GM19043 (cell line): Measurements from ENCODE around the gene UBE2D2.
"Not testable (repeated sequence)": the region's sequence is repeated elsewhere in the genome, so short reads cannot be mapped to it uniquely, and the experiment has no call there.

Source experiments
- ATAC-seq: cut with Tn5 transposase; IDR thresholded peaks from one replicate; pipeline ENCODE4 v1.9.1; 2021; ENCODE audit warnings: low read depth; ENCODE audit not compliant: unreplicated experiment

Gene UBE2D2

DNA sequence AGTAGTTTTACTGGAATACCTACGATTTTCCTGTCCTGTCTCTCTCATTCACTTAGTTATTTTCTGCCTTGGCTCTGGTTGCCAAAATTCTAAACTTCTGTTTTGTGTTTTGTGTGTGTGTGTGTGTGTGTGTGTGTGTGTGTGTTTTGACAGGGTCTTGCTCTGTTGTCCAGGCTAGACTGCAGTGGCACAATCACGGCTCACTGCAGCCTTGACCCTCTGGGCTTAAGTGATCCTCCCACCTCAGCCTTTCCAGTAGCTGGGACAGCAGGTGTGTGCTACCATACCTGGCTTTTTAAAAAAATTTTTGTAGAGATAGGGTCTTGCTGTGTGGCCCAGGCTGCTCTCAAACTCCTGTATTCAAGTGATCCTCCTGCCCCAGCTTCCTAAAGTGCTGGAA lies 17.2 kb downstream of the UBE2D2 start:
- no peak for ATAC-seq

DNA sequence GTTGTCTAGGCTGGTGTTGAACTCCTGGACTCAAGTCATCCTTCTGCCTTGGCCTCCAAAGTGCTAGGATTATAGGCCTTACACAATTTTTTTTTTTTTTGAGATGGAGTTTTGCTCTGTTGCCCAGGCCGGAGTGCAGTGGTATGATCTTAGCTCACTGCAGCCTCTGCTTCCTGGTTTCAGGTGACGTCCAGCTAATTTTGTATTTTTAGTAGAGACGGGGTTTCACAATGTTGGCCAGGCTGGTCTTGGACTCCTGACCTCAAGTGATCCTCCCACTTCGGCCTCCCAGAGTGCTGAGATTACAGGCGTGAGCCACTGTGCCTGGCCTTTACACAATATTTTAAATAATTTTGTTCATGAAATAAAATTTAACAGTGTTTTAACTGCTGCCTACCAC lies 21.0 kb downstream of the UBE2D2 start:
- ATAC-seq, result not testable (repeated sequence)

DNA sequence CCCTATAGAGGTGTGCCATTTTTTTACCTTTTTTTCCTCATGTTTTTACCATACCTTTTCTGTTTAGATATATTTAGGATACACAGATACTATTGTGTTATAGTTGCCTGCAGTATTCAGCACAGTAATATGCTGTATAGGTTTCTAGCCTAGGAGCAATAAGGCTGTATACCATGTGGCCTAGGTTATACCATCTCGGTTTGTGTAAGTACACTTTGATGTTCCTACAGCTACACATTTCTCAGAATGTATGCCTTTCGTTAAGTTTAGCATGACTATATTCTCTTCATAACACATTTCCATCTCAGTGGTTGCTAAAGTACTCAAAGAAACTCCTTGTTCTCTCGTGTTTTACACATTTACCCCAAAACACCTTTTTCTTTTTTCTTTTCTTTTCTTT lies 23.0 kb downstream of the UBE2D2 start:
- ATAC-seq, result no peak

DNA sequence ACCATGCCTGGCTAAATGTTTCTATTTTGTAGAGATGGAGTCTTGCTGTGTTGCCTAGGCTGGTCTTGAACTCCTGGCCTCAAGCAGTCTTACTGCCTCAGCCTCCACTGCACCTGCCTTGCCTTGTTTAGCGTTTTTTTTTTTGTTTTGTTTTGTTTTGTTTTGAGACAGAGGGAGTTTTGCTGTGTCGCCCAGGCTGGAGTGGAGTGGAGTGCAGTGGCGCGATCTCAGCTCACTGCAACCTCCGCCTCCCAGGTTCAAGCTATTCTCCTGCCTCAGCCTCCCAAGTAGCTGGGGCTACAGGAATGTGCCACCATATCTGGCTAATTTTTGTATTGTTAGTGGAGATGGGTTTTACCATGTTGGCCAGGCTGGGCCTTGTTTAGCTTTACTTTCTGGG lies 27.0 kb downstream of the UBE2D2 start:
- ATAC-seq, result not testable (repeated sequence)

DNA sequence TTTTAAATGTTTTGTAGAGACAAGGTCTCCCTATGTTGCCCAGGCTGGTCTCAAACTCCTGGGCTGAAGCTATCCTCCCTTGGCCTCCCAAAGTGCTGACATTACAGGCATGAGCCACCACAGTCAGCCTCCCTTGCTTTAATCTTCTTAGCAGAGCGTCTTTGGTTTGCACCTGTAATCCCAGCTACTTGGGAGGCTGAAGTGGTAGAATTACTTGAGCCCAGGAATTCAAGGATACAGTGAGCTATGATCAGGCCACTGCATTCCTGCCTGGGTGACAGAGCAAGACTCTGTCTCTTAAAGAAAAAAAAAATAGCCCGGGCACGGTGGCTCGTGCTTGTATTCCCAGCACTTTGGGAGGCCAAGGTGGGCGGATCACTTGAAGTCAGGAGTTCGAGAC lies 27.8 kb downstream of the UBE2D2 start:
- no peak for ATAC-seq

DNA sequence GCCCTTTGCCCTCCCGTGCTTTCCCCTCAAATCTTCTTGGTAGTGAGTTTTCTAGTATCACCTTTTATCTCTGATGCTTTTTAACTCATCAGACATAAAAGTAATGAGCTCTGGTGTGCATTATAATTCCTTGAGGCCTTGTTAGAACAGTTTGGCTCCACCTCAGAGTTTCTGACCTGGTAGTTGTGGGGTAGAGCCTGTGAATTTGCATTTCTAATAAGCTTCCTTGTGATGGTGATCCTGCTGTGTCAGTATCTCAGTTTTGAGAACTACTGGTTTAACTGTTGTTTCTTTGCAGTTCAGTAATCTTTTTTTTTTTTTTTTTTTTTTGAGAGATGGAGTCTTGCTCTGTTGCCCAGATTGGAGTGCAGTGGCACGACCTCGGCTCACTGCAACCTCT lies 31.1 kb downstream of the UBE2D2 start:
- ATAC-seq, result no peak

DNA sequence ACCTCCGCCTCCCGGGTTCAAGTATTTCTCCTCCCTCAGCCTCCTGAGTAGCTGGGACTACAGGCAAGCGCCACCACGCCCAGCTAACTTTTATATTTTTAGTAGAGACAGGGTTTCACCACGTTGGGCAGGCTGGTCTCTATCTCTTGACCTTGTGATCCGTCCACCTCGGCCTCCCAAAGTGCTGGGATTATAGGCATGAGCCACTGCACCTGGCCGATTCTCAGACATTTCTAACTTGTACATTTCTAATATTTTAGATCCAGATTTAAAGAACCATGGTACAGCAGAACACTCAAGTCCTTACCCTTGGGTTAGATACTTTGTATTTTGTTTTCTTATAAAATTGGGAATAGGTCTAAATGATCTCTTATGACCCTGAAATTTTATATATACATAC lies 31.9 kb downstream of the UBE2D2 start:
- not testable (repeated sequence) for ATAC-seq

DNA sequence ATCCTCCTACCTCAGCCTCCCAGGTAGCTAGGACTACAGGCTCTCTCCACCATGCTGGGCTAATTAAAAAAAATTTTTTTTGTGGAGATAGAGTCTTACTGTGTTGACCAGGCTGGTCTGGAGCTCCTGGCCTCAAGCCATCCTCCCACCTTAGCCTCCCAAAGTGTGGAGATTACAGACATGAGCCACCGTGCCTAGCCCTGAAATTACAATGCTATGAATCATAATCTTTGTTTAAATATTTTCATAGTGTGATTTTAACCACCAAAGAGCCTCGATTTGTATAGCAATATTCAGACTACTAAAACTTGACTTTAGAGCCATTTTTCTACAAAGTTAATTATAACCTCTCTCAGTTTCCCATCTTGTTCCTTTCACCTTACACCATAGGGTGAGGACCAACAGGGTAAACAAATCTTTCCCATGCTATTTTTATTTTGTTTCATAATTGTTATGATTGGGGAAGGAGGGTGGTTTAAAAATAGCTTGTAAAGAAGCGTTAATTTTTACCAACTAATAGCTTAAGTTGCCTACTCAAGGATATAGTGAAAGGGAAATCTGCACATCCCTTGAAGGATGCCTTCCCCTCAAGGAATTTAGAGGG lies 32.7 kb downstream of the UBE2D2 start:
- no peak for ATAC-seq

DNA sequence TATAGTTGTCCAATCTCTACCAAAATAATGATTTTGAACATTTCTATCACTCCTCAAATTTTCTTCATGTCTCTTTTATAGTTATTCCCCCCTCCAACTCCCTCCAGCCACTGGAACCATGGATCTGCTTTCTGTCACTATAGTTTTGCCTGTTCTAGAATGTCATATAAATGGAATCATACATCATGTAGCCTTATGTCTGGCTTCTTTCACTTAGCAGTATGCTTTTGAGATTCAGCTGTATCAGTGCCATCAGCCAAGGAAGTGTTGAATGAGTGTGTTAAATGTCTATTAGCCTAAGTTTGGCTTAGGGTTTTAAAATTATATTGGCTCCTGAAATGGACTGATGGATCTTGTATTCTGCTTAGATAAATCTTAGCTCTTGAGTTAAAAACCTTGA lies 36.0 kb downstream of the UBE2D2 start:
- ATAC-seq, result no peak

DNA sequence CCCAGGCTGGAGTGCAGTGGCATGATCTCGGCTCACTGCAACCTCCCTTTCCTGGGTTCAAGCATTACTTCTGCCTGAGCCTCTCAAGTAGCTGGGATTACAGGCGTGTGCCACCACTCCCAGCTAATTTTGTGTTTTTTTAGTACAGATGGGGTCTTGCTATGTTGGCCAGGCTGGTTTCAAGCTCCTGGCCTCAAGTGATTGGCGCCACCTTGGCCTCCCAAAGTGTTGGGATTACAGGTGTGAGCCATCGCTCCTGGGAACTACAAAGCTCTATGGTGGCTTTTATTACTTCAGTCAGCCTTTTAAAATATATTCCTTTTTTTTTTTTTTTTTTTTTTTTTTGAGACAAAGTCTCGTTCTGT lies 37.4 kb downstream of the UBE2D2 start:
- not testable (repeated sequence) for ATAC-seq

DNA sequence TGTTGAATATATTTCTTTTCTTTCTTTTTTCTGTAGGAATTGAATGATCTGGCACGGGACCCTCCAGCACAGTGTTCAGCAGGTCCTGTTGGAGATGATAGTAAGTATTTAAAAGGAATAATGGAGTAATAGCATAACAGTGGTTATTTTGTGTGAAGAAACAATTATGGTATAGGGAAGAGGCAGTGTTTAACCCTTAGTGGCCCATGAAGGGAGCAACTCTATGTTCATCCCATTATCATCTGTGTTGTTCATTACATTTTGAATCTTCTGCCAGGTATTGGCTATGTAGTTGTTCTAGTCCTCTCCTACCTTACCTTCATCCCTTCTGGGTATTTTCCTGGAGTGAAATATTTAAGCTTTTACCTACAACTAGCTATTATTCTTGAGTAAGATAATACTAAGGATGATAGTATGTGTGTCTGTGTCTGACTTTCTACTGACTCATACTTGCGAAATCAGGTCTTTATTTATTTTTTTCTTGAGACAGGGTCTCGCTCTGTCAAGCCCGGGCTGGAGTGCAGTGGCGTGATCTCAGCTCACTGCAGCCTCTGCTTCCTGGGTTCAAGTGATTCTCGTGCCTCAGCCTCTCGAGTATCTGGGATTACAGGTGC lies 39.3 kb downstream of the UBE2D2 start:
- no peak for ATAC-seq

DNA sequence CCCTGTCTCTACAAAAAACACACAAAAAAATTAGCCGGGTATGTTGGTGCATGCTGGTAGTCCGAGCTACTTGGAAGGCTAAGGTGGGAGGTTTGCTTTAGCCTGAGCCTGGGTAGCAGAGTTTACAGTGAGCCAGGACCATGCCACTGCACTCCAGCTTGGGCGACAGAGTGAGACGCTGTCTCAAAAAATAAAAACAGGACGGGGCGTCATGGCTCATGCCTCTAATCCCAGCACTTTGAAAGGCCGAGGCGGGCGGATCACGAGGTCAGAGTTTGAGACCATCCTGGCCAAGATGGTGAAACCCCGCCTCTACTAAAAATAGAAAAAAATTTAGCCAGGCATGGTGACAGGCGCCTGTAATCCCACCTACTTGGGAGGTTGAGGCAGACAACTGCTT lies 40.3 kb downstream of the UBE2D2 start:
- no peak for ATAC-seq

DNA sequence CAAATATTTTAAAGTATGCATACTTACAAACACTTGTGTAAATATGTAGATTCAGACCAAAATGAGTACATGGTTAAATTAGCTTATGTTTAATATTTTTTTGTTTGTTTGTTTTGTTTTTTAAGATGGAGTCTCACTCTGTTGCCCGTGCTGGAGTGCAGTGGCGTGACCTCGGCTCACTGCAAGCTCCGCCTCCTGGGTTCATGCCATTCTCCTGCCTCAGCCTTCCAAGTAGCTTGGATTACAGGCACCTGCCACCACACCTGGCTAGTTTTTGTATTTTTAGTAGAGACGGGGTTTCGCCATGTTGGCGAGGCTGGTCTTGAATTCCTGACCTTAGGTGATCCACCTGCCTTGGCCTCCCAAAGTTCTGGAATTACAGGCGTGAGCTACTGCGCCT lies 40.8 kb downstream of the UBE2D2 start:
- not testable (repeated sequence) for ATAC-seq

DNA sequence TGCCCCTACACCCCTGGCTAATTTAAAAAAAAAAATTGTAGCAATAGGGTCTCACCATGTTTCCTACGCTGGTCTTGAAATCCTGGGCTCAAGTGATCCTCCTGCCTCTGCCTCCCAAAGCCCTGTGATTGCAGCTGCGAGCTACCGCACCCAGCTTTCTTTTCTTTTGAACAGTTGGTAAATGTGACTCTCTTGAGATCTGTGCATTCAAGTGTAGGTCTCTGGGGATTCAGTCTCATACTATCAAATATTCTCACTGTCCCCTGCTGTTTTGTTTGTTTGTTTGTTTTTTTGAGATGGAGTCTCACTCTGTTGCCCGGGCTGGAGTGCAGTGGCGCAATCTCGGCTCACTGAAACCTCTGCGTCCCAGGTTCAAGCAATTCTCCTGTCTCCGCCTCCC lies 44.7 kb downstream of the UBE2D2 start:
- no peak for ATAC-seq

DNA sequence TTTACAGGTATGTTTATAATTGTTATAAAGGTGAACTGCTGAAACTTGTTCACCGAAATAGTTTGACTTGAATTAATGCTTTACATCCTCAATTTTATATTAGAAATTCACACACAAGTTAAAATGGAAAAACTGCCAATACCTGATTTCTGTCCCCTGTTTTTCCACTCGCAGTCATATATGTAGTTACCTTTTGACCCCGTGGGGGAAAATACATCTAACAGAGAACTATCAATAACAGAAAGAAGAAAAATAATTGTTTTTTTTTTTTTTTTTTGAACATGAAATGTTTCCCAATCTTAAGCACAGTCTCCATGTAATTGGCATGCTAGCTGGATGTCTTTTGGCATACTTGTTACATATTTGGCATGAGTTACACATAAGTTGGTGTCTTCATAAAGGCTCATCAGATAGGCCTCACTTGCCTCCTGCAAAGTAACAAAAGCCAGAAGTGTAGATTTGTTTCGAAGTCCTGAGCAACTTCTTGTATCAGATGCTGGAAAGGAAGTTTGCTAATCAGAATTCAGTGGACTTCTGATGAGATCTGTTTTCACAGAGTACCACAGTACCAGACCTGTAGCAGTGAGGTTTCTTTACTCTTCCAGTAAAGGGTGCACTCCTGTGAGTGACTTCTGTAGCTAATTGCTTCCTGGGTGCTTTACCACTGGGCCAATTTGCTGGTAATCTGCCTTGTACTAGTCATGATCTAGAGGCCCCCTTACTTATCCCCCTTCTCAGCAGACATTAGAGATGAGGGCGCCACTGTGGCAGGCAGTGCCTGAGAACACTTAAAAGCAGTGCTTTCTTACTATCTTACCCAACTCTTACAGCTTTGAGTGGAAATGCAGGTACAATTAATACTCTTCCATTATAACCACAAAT lies 50.8 kb downstream of the UBE2D2 start:
- no peak for ATAC-seq

DNA sequence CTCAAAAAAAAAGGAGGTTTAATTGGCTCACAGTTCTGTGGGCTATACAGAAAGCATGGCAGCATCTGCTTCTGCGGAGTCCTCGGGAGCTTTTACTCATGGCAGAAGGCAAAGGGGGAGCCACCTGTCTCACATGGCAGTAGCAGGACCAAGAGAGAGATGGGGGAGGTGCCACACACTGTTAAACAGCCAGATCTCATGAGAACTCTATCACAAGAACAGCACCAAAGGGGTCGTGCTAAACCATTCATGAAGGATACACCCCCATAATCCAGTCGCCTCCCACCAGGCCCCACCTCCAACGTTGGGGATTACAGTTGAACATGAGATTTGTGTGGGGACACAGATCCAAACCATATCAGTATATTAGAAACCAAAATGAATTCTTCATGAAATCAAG lies 58.7 kb downstream of the UBE2D2 start:
- no peak for ATAC-seq

DNA sequence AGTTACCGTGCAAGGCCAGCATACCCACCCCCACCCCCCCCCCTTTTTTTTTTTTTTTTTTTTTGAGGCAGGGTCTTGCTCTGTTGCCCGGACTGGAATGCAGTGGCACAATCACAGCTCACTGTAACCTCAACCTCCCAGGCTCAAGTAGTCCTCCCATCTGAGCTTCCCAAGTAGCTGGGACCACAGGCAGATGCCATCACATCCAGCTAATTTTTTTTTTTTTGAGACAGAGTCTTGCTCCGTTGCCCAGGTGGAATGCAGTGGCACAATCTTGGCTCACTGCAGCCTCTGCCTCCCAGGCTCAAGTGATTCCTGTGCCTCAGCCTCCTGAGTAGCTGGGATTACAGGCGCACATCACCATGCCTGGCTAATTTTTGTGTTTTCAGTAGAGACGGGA lies 64.3 kb downstream of the UBE2D2 start:
- ATAC-seq, result not testable (repeated sequence)

DNA sequence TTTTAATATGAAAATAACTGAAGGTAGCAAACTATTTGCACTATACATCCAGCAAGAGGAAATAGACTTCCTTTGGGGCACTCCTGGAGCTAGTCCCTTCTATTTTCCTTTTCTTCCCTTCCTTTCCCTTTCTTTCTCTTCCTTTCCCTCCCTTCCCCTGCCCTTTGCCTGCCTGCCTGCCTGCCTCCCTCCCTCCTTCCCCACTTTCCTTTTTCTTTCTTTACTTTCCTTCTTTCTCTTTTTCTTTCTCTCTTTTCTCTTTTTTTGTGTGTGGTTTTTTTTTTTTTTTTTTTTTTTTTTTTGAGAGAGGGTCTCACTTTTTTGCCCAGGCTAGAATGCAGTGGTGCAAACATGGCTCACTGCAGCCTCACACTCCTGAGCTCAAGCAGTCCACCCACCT lies 69.7 kb downstream of the UBE2D2 start:
- ATAC-seq, result no peak

DNA sequence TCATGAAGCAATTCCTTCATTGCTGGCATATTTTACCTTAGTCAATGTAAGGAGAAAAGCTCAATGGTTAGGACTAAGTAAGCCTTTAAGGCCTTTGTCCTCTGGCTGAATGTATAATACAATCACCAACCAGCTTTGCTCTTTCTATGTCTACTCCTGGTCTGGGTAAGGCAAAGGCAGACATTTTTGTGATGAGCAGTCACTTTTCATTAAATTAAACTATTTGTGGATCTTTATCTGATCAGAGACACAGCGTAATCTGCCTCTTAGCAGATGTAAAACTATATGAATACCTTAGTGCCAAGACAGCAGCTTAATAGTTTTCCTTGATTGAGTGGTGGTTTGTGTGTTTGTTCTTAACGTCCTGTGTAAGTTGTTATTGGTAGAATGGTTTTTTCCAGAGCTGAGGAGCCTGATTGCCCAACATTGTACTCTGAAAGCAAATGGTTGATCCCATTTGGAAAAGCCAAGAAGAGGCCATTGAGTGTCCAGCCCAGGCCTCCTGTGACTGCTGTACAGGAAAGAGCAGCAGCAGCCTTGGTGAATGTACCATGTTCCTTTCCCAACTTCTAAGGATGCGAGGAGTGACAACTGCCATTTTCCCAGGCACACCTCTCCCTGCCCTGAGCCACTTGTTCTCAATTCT lies 70.5 kb downstream of the UBE2D2 start:
- ATAC-seq, result no peak

DNA sequence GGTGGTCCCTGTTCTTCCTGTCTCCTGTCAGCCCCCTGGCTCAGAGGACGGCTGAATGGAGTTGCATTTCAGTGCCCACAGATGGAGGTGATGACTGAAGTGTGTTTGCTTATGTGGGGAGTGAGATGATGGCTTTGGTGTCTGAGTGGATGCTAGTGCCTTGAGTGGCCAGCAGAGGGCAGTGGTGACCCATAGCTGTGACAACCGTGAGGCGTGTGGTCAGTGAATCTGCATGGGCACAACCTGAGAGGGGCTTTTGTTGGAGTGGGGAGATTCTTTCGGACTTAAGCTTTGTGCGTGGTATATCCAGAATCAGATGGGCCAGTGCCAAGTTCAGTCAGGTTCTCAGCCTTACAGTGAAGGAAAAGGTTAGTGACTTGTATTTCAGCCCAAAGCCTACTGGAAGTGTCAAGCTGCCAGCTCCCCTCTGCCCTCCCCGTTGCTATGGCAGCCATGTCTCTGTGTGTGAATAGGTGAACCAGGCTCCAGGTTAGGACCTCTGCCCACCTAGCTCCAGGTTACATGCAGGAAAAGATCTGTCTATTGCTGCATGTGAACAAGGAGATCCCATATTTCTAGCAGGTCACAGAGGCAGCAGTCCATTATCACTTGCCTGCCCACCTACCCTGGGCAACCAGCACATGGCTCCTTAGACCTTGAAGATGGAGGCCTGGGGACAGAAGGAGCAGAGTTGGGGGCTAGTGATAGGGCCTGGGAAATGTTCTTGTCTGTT lies 72.3 kb downstream of the UBE2D2 start:
- ATAC-seq, result no peak

DNA sequence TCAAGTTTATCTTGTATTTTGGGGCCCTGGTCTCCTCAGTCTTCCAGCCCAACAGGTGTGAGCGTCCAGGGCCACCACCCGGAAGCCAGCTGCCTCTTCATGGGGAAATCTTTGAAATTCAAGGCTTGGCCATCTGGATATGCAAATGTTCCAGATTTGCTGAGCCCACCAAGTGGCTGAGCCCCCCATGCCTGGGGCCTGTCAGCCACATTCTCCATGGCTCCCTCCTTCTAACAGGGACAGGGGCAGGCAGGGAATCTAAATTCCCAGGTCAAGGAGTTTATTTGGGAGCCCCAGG lies 72.8 kb downstream of the UBE2D2 start:
- ATAC-seq, result no peak
